WTC11 (cell line): ENCODE results near the gene PLTP. TPM values are rescaled to one million over a fixed set of nuclear protein-coding genes. Genes with fewer than 3 reads are reported as not detected.

Source experiments
- ATAC-seq: fragments of 200-7000 bp; cut with Tn5 transposase; 2 replicates; pipeline ENCODE4 v1.10.0; 2021; ENCODE audit warnings: mild to moderate bottlenecking, moderate library complexity
- CTCF ChIA-PET: fragments of 300-600 bp; sonication (Branson Sonifier 250); formaldehyde crosslinking; loops from one replicate; lab custom pipeline; 2021; ENCODE audit warnings: antibody characterized with exemption; lab: Charles Lee
- POLR2A ChIA-PET: fragments of 350-600 bp; sonication (Branson Sonifier 250); formaldehyde crosslinking; loops from one replicate; lab custom pipeline; 2021; ENCODE audit warnings: antibody characterized with exemption; lab: Charles Lee
- DNase-seq: peaks from one replicate; pipeline ENCODE4 v3.0.0; 2021; ENCODE audit warnings: low spot score
- H3K27ac Mint-ChIP-seq: 2 replicates; pipeline ENCODE4 v1.8.0; 2021; ENCODE audit warnings: mixed read lengths
- H3K27me3 Mint-ChIP-seq: 2 replicates; pipeline ENCODE4 v1.8.0; 2021; ENCODE audit warnings: low read depth, mild to moderate bottlenecking, moderate library complexity, mixed read lengths
- H3K36me3 Mint-ChIP-seq: 2 replicates; pipeline ENCODE4 v1.8.0; 2021; ENCODE audit warnings: mixed read lengths
- H3K4me1 Mint-ChIP-seq: 2 replicates; pipeline ENCODE4 v1.8.0; 2022; ENCODE audit warnings: mixed read lengths
- H3K4me3 Mint-ChIP-seq: 2 replicates; pipeline ENCODE4 v1.8.0; 2021; ENCODE audit warnings: mild to moderate bottlenecking, moderate library complexity, mixed read lengths
- H3K9me3 Mint-ChIP-seq: 2 replicates; pipeline ENCODE4 v1.8.0; 2021; ENCODE audit warnings: mixed read lengths
- CBFB ChIP-seq: sonication (generic); formaldehyde crosslinking; IDR thresholded peaks from 2 replicates; pipeline ENCODE4 v1.8.1; 2022; ENCODE audit warnings: mild to moderate bottlenecking, low read depth, missing genetic modification reagents
- EMX1 ChIP-seq: fragments of 250-450 bp; sonication (Bioruptor Pico); IDR thresholded peaks from 2 replicates; pipeline ENCODE4 v1.8.0; 2021; ENCODE audit warnings: mild to moderate bottlenecking
- FOXJ3 ChIP-seq: sonication (generic); formaldehyde crosslinking; IDR thresholded peaks from 2 replicates; pipeline ENCODE4 v1.9.0; 2021; ENCODE audit warnings: missing genetic modification reagents, mild to moderate bottlenecking, borderline replicate concordance
- GRHL2 ChIP-seq: fragments of 250-450 bp; sonication (Bioruptor Pico); IDR thresholded peaks from 2 replicates; pipeline ENCODE4 v1.8.0; 2022; ENCODE audit warnings: mild to moderate bottlenecking, moderate library complexity; ENCODE audit not compliant: insufficient replicate concordance, severe bottlenecking
- JAZF1 ChIP-seq: fragments of 250-450 bp; sonication (Bioruptor Pico); IDR thresholded peaks from 2 replicates; pipeline ENCODE4 v1.9.0; 2021; ENCODE audit warnings: moderate library complexity, mild to moderate bottlenecking, inconsistent platforms
- MXD4 ChIP-seq: fragments of 250-450 bp; sonication (Bioruptor Pico); IDR thresholded peaks from 2 replicates; pipeline ENCODE4 v1.8.0; 2021; ENCODE audit warnings: mild to moderate bottlenecking, moderate library complexity, borderline replicate concordance
- NR3C1 ChIP-seq: sonication (generic); formaldehyde crosslinking; conservative IDR thresholded peaks from 2 replicates; pipeline ENCODE4 v1.8.1; 2023; ENCODE audit warnings: low read depth, mild to moderate bottlenecking, missing genetic modification reagents
- OVOL2 ChIP-seq: fragments of 250-450 bp; sonication (Bioruptor Pico); IDR thresholded peaks from 2 replicates; pipeline ENCODE4 v1.9.0; 2021; ENCODE audit warnings: mild to moderate bottlenecking, borderline replicate concordance
- RELA ChIP-seq: sonication (generic); formaldehyde crosslinking; IDR thresholded peaks from 2 replicates; pipeline ENCODE4 v1.8.1; 2022; ENCODE audit warnings: missing genetic modification reagents, mild to moderate bottlenecking, borderline replicate concordance
- SOX15 ChIP-seq: fragments of 250-450 bp; sonication (Bioruptor Pico); IDR thresholded peaks from 2 replicates; pipeline ENCODE4 v1.9.0; 2021; ENCODE audit warnings: mild to moderate bottlenecking
- SP1 ChIP-seq: sonication (generic); formaldehyde crosslinking; conservative IDR thresholded peaks from 2 replicates; pipeline ENCODE4 v1.8.1; 2022; ENCODE audit warnings: missing genetic modification reagents
- TP53 ChIP-seq: sonication (generic); formaldehyde crosslinking; IDR thresholded peaks from 2 replicates; pipeline ENCODE4 v1.8.1; 2023; ENCODE audit warnings: mild to moderate bottlenecking, missing genetic modification reagents
- ZBTB21 ChIP-seq: sonication (generic); formaldehyde crosslinking; IDR thresholded peaks from 2 replicates; pipeline ENCODE4 v1.8.1; 2023; ENCODE audit warnings: mild to moderate bottlenecking, missing genetic modification reagents, borderline replicate concordance
- ZNF317 ChIP-seq: sonication (generic); formaldehyde crosslinking; IDR thresholded peaks from 2 replicates; pipeline ENCODE4 v1.8.1; 2023; ENCODE audit warnings: low read depth, mild to moderate bottlenecking, moderate library complexity, missing genetic modification reagents, borderline replicate concordance
- ZNF396 ChIP-seq: fragments of 250-450 bp; sonication (Bioruptor Pico); IDR thresholded peaks from 2 replicates; pipeline ENCODE4 v1.8.0; 2021; ENCODE audit warnings: mild to moderate bottlenecking, moderate library complexity, borderline replicate concordance
- total RNA-seq: library from RNA; stranded (reverse); gene quantifications from 3 replicates; pipeline ENCODE4 v1.2.3, GENCODE V29; 2021
- TF ChIP-seq, protein P1 (sequence below): sonication (generic); formaldehyde crosslinking; IDR thresholded peaks from 2 replicates; pipeline ENCODE4 v1.8.1; 2023; ENCODE audit warnings: mild to moderate bottlenecking, missing genetic modification reagents
- TF ChIP-seq, protein P2 (sequence below): fragments of 250-450 bp; sonication (Bioruptor Pico); IDR thresholded peaks from 2 replicates; pipeline ENCODE4 v1.9.0; 2021; ENCODE audit warnings: moderate library complexity, mild to moderate bottlenecking, inconsistent platforms, borderline replicate concordance
- TF ChIP-seq, protein P3 (sequence below): sonication (generic); formaldehyde crosslinking; conservative IDR thresholded peaks from 2 replicates; pipeline ENCODE4 v1.8.1; 2023; ENCODE audit warnings: mild to moderate bottlenecking, low read depth, missing genetic modification reagents, moderate library complexity
- TF ChIP-seq, protein P4 (sequence below): fragments of 200-600 bp; IDR thresholded peaks from 2 replicates; pipeline ENCODE4 v1.8.0; 2022; ENCODE audit warnings: antibody characterized with exemption
- TF ChIP-seq, protein P5 (sequence below): sonication (generic); formaldehyde crosslinking; IDR thresholded peaks from 2 replicates; pipeline ENCODE4 v1.8.0; 2023; ENCODE audit warnings: missing genetic modification reagents
- TF ChIP-seq, protein P6 (sequence below): sonication (generic); formaldehyde crosslinking; IDR thresholded peaks from 2 replicates; pipeline ENCODE4 v1.8.1; 2023; ENCODE audit warnings: mild to moderate bottlenecking, missing genetic modification reagents
- TF ChIP-seq, protein P7 (sequence below): fragments of 250-450 bp; sonication (Bioruptor Pico); IDR thresholded peaks from 2 replicates; pipeline ENCODE4 v1.9.0; 2021; ENCODE audit warnings: mild to moderate bottlenecking

Gene PLTP
- total RNA-seq, 1 experiment from 2014 or later = 109 TPM

DNA sequence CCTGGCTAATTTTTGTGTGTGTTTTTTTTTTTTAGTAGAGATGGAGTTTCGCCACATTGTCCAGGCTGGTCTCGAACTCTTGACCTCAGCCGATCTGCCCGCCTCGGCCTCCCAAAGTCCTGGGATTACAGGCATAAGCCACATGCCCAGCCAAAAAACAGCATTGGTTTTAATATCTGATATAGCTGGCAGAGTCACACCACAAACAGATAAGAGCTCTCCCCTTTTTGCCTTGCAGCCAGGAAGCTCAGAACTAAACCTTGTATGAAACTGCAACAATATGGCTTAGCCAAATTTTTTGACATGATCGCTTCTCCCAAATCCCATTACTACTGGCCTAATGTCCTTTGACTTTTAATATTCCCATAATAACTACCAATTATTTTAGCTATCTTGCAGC is 59.6 kb downstream of the PLTP start:
- POLR2A ChIA-PET = interaction anchor here (0.7 kb wide), 1 partner anchor 57 kb away, joined by 4 read pairs; no protein-coding TSS in a partner anchor

DNA sequence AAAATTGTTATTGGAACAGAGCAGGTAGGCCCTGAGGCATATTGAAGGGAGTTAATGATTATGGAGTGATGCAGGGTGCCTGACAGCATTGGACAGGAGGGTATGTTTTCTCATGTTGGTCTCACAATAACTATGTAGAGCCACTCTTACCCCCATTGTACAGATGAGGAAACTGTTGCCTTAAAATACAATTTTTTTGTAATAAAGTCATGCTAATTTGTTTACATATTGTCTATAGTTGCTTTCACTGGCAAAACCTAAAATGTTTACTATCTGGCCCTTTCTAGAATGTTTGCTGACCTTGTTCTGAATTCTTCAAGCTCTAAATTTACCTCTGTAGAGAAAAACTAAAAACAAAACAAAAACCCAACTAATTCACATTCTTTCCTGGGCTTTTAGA is 60.5 kb downstream of the PLTP start:
- H3K9me3 Mint-ChIP-seq = no peaks in the 10 kb centered on the region
- ChIA-PET CTCF (interaction anchor here (1.6 to 3.5 kb wide), 4 partner anchors 27 to 160 kb away, joined by 5 to 19 read pairs (median 8); partner anchors contain the start of genes CTSA and NEURL2), POLR2A (interaction anchor here (0.9 kb wide), 1 partner anchor 31 kb away, joined by 3 read pairs; no protein-coding TSS in a partner anchor)
- TF ChIP-seq, protein P1, sequence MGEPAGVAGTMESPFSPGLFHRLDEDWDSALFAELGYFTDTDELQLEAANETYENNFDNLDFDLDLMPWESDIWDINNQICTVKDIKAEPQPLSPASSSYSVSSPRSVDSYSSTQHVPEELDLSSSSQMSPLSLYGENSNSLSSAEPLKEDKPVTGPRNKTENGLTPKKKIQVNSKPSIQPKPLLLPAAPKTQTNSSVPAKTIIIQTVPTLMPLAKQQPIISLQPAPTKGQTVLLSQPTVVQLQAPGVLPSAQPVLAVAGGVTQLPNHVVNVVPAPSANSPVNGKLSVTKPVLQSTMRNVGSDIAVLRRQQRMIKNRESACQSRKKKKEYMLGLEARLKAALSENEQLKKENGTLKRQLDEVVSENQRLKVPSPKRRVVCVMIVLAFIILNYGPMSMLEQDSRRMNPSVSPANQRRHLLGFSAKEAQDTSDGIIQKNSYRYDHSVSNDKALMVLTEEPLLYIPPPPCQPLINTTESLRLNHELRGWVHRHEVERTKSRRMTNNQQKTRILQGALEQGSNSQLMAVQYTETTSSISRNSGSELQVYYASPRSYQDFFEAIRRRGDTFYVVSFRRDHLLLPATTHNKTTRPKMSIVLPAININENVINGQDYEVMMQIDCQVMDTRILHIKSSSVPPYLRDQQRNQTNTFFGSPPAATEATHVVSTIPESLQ = no peak
- no peak for TF ChIP-seq SOX15 (CRISPR knock-in tag)
- TF ChIP-seq SP1 = no peak
- TF ChIP-seq, protein P2, sequence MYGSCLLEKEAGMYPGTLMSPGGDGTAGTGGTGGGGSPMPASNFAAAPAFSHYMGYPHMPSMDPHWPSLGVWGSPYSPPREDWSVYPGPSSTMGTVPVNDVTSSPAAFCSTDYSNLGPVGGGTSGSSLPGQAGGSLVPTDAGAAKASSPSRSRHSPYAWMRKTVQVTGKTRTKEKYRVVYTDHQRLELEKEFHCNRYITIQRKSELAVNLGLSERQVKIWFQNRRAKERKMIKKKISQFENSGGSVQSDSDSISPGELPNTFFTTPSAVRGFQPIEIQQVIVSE = no peak
- TF ChIP-seq, protein P3, sequence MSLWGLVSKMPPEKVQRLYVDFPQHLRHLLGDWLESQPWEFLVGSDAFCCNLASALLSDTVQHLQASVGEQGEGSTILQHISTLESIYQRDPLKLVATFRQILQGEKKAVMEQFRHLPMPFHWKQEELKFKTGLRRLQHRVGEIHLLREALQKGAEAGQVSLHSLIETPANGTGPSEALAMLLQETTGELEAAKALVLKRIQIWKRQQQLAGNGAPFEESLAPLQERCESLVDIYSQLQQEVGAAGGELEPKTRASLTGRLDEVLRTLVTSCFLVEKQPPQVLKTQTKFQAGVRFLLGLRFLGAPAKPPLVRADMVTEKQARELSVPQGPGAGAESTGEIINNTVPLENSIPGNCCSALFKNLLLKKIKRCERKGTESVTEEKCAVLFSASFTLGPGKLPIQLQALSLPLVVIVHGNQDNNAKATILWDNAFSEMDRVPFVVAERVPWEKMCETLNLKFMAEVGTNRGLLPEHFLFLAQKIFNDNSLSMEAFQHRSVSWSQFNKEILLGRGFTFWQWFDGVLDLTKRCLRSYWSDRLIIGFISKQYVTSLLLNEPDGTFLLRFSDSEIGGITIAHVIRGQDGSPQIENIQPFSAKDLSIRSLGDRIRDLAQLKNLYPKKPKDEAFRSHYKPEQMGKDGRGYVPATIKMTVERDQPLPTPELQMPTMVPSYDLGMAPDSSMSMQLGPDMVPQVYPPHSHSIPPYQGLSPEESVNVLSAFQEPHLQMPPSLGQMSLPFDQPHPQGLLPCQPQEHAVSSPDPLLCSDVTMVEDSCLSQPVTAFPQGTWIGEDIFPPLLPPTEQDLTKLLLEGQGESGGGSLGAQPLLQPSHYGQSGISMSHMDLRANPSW (CRISPR knock-in tag) = no peak
- no peak for TF ChIP-seq ZNF396 (CRISPR knock-in tag)

More for the DNA sequence above, 59.6 kb downstream of the PLTP start:
- CTCF ChIA-PET = interaction anchor here (0.7 to 3.5 kb wide), 7 partner anchors 11 to 159 kb away, joined by 3 to 19 read pairs (median 5); partner anchors contain the start of genes CTSA, NEURL2 and ZSWIM1
- H3K27ac Mint-ChIP-seq = peak overlapping the region; percentile 60; the same call in 1 of the 2 replicates
- no peaks in the 10 kb centered on the region for H3K27me3 Mint-ChIP-seq
- DNase-seq = no peak
- no peaks in the 10 kb centered on the region for H3K9me3 Mint-ChIP-seq
- no peak for ATAC-seq
- no peak overlapping the region for H3K4me3 Mint-ChIP-seq
- peaks cover 52% of the 10 kb centered on the region for H3K4me1 Mint-ChIP-seq
- peaks cover 24% of the 10 kb centered on the region; the same call in 1 of the 2 replicates for H3K36me3 Mint-ChIP-seq
- TF ChIP-seq, protein P4, sequence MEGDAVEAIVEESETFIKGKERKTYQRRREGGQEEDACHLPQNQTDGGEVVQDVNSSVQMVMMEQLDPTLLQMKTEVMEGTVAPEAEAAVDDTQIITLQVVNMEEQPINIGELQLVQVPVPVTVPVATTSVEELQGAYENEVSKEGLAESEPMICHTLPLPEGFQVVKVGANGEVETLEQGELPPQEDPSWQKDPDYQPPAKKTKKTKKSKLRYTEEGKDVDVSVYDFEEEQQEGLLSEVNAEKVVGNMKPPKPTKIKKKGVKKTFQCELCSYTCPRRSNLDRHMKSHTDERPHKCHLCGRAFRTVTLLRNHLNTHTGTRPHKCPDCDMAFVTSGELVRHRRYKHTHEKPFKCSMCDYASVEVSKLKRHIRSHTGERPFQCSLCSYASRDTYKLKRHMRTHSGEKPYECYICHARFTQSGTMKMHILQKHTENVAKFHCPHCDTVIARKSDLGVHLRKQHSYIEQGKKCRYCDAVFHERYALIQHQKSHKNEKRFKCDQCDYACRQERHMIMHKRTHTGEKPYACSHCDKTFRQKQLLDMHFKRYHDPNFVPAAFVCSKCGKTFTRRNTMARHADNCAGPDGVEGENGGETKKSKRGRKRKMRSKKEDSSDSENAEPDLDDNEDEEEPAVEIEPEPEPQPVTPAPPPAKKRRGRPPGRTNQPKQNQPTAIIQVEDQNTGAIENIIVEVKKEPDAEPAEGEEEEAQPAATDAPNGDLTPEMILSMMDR = no peak
- TF ChIP-seq OVOL2 = no peak
- no peak for TF ChIP-seq JAZF1 (CRISPR knock-in tag)
- no peak for TF ChIP-seq FOXJ3
- TF ChIP-seq RELA (CRISPR knock-in tag) = no peak
- TF ChIP-seq TP53 (CRISPR knock-in tag) = no peak
- TF ChIP-seq SP1 = no peak
- no peak for TF ChIP-seq CBFB (CRISPR knock-in tag)
- no peak for TF ChIP-seq SOX15 (CRISPR knock-in tag)
- TF ChIP-seq GRHL2 (CRISPR knock-in tag) = no peak
- TF ChIP-seq, protein P5, sequence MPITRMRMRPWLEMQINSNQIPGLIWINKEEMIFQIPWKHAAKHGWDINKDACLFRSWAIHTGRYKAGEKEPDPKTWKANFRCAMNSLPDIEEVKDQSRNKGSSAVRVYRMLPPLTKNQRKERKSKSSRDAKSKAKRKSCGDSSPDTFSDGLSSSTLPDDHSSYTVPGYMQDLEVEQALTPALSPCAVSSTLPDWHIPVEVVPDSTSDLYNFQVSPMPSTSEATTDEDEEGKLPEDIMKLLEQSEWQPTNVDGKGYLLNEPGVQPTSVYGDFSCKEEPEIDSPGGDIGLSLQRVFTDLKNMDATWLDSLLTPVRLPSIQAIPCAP (CRISPR knock-in tag) = no peak
- TF ChIP-seq, protein P2 = no peak
- no peak for TF ChIP-seq MXD4 (CRISPR knock-in tag)
- no peak for TF ChIP-seq ZBTB21 (CRISPR knock-in tag)
- TF ChIP-seq NR3C1 (CRISPR knock-in tag) = no peak
- TF ChIP-seq EMX1 (CRISPR knock-in tag) = no peak
- no peak for TF ChIP-seq ZNF317 (CRISPR knock-in tag)
- TF ChIP-seq, protein P6, sequence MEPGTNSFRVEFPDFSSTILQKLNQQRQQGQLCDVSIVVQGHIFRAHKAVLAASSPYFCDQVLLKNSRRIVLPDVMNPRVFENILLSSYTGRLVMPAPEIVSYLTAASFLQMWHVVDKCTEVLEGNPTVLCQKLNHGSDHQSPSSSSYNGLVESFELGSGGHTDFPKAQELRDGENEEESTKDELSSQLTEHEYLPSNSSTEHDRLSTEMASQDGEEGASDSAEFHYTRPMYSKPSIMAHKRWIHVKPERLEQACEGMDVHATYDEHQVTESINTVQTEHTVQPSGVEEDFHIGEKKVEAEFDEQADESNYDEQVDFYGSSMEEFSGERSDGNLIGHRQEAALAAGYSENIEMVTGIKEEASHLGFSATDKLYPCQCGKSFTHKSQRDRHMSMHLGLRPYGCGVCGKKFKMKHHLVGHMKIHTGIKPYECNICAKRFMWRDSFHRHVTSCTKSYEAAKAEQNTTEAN (CRISPR knock-in tag) = no peak
- TF ChIP-seq, protein P7, sequence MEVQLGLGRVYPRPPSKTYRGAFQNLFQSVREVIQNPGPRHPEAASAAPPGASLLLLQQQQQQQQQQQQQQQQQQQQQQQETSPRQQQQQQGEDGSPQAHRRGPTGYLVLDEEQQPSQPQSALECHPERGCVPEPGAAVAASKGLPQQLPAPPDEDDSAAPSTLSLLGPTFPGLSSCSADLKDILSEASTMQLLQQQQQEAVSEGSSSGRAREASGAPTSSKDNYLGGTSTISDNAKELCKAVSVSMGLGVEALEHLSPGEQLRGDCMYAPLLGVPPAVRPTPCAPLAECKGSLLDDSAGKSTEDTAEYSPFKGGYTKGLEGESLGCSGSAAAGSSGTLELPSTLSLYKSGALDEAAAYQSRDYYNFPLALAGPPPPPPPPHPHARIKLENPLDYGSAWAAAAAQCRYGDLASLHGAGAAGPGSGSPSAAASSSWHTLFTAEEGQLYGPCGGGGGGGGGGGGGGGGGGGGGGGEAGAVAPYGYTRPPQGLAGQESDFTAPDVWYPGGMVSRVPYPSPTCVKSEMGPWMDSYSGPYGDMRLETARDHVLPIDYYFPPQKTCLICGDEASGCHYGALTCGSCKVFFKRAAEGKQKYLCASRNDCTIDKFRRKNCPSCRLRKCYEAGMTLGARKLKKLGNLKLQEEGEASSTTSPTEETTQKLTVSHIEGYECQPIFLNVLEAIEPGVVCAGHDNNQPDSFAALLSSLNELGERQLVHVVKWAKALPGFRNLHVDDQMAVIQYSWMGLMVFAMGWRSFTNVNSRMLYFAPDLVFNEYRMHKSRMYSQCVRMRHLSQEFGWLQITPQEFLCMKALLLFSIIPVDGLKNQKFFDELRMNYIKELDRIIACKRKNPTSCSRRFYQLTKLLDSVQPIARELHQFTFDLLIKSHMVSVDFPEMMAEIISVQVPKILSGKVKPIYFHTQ = no peak

More for the DNA sequence above, 60.5 kb downstream of the PLTP start:
- no peaks in the 10 kb centered on the region for H3K27me3 Mint-ChIP-seq
- DNase-seq = no peak
- no peak overlapping the region for H3K4me3 Mint-ChIP-seq
- H3K27ac Mint-ChIP-seq = no peak overlapping the region
- H3K36me3 Mint-ChIP-seq = peaks cover 24% of the 10 kb centered on the region; the same call in 1 of the 2 replicates
- peaks cover 47% of the 10 kb centered on the region for H3K4me1 Mint-ChIP-seq
- ATAC-seq = no peak
